Stimulated activated CD8-positive, alpha-beta memory T cell treated with anti-CD3 and anti-CD28 coated beads, Interleukin-15, amount 100 ng/mL, for 4 hours (primary cell): ENCODE results near the gene KLHL12.

Experiments
- DNase-seq, 2 donors: peaks; one replicate each; pipeline ENCODE4 v3.0.0-alpha.2; 2020; ENCODE audit warnings: low read depth in 2 of 2

Gene KLHL12

DNA sequence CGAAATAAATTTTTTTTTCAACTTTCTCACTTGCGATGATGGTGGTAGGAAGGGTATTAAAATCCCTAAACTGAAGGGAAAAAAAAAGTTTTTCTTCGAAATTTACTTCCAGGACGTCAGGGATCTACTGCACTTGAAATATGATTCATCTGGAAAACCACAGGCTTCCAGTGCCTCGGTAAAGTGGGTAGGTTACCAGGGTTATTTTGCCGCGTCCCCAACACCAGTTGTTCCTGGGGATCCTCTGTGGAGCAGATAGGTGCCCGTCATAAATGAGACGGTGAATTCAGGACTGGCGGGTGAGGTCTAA lies 38.9 kb downstream of the KLHL12 start:
- DNase-seq: no peak

DNA sequence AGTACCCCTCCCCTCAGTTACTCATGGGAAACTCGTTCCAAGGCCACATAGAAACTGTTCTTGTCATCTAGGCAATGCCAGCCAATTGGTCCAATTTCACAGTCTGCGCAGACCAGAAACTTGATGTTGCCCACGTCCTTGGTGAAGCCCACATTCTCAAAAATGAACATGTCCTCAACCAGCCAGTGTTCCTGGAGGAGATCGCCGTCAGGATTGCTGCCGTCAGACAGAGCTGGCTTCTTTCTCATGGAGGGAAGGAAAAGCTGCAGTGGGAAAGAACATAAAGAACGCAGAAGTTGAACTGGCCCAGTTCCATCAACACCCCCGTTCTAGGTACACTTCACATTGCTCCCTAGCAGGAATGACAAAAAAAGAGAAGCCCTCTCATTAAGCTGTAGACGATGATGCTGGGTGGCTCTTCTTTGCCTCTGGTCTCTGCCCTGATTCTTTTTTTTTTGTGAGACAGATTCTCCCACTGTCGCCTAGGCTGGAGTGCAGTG lies 46.0 kb downstream of the KLHL12 start:
- DNase-seq: no peak

DNA sequence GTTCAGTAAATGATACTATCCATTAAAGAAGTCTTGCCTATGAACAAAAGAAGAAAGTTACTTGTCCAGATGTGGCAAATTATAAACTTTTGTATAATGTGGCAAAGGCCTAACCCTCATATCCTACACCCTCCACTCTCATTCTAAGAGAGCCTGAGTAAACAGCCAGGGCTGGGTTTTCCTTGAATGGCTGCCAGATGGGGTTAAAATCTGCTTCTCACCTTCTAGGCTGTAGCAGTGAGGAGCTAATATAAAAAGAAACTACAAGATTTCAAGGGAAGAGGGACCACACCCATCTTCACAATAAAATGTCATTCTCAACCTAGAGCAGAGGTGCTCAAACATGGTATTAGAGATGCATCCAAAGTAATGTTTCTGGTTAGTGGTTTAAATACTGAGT lies 47.0 kb downstream of the KLHL12 start:
- DNase-seq: no peak

DNA sequence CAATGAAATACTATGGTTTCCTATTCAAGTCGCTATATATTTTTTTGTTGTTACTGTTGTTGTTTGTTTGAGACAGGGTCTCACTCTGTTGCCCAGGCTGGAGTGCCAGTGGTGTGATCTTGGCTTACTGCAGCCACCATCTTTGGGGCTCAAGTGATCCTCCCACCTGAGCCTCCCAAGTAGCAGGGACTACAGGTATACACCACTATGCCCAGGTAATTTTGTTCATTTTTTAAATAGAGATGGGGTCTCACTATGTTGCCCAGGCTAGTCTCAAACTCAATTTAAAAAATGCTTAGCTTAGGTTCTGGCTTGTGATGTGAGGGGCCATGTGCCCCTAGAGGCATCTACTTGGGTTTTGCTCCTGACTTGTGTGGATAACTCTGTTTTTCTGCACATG lies 47.9 kb downstream of the KLHL12 start:
- no peak for DNase-seq

DNA sequence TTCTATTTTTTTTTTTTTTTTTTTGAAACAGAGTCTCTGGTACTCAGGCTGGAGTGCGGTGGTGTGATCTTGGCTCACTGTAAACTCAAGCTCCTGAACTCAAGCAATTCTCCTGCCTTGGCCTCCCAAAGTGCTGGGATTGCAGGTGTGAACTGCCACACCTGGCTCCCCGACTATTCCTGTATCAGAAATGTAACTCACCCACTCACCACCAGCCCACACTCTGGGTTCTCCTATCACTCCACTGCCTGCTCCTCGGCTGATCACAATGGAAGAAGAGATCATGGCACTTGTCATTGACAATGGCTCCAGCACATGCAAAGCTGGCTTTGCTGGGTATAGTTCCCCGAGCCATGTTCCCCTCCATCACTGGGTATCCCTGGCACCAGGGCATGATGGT lies 54.0 kb downstream of the KLHL12 start:
- no peak for DNase-seq

DNA sequence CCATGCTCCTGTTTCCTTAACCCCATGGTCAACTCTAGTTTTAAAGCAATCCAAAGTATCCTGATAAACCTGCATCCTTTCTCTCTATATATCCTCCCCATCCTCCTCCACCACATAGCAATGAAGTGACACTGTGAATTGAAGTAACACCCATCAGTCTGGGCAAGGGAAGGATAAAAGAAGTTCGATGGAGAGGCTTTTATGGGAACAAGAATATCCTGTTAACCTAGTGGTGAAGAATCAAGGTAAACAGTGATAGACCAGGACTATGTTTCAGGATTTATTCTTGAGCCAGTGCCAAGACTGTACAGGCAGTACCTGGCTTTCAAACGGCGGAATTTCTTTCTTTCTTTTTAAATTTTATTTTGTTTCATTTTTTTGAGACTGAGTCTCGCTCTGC lies 55.7 kb downstream of the KLHL12 start:
- DNase-seq: no peak

DNA sequence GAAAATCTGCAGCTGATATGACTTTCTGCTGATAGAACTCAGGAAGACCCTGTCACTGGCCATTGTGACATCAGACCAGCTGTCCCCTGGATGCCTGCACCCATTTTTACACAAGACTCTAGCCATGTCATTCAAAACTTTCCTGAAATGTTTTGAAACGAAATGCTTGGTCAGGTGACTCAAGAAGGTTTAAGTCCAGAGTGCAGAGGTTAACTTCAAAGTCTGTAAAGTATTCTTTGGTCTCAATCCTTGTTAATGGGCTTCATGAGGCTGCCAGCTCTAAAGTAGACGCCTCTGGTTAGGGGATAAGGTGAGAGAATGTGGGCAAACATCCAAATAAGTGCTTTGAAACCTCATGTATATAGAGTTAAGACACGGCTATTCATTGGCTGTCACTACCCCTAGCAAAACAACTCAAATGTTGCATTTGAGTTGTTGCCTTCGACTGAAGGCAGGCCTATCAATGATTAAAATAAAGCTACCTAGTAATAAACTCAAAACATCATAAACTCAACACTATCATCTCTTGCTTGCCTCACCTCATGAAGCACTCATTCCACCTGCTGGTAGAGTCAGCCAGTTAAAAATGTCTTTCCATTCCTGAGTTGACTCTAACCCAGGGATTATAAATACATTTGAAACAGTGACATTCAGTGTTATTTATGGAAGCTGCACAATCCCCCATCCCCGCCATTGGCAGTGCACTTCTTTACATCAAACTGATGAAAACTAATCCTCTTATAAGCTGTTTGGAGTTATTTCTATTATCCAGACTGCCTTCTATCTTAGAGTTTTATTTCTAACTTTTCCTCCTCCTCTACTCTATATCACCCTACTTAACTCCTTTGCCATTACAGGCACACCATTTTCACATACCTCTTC lies 64.1 kb downstream of the KLHL12 start:
- no peak for DNase-seq

DNA sequence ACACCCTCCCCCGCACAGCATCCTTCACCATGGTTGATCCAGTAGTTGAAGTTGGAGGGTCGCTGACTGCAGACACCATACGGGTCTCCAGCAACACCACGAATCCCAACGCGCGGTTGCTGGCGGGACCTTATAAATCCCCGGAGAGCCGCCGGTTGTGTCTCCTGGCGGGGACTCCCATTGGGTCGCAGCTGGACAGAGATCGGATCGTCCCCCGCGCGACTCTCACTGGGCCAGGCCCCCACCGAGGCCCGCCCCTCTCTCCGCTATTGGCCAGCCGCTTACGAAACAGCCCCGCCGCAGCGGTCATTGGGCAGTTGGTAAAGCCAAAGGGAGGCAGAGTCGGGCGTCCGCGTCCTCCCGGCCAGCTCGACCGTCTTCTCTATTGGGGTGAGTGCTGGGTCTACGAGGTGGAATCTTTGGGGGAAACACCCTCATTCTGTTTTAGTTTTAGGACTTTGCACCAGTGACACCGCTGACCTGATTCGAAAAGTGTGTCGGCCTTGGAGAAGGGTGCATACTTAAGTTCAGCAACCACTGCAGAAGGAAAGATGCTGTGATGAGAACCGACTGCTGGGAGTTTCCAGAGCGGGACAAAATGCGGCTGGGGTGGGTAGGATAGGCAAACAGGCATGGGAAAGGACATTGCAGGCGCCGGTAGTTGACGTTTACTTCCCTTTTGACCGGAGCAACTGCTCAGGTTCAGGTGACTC lies 65.5 kb downstream of the KLHL12 start:
- no peak for DNase-seq

DNA sequence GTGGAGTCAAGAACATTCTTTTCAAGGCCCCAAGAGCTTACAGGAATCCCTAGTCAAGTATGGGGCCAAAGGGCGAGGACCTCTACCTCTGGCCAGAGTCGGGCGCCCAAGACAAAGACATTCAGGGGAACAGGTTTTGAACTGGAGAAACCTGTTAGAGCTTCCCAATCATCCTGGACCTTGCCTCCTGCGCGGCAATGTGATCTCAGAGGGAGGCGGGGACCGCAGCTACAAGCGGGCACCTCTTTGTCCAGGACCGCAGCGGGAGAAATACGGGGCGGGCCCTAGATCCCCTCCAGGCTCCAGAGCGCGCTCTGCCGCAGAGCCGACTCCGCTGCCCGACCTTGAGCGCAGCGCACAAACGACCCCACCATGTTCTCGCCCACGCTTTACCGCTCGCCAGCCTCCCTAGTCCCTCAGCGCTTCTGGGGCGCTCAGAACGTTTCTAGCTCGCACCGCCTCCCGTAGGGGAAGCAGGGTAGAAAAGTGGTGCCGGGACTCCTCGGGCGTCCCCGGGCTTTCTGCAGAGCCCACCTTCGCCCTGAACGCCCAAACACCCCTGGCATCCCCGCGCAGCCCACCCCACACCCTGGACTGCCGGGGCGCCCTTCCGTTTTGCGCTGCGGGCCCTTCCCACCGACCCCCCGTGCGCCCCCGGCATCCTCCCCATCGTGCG lies 66.2 kb downstream of the KLHL12 start:
- peak; percentile 3 to 17 for DNase-seq

DNA sequence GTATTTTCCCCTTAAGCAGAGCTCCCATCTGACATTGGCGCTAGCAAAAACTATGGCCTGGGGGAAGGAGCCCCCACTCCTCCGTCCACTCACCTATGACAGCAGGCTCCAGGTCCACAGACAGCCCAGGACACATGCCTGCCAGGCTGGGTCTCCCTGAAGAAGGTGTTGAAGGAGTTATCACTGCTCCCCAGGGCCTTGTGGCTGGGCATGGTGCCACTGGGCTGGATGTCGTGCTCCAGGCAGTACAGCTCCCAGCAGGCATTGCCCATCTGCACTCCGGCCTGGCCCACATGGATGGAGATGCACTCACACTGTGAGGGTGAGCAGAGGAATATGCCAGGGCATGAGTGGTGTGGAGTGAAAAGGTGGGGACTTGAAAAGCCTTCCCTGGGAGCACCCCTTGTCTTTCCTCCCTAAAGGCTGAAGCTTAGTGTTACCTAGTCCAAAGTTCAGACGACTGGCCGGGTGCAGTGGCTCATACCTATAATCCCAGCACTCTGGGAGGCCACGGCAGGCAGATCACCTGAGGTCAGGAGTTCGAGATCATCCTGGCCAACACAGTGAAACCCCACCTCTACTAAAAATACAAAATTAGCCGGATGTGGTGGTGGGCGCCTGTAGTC lies 68.1 kb downstream of the KLHL12 start:
- no peak for DNase-seq

DNA sequence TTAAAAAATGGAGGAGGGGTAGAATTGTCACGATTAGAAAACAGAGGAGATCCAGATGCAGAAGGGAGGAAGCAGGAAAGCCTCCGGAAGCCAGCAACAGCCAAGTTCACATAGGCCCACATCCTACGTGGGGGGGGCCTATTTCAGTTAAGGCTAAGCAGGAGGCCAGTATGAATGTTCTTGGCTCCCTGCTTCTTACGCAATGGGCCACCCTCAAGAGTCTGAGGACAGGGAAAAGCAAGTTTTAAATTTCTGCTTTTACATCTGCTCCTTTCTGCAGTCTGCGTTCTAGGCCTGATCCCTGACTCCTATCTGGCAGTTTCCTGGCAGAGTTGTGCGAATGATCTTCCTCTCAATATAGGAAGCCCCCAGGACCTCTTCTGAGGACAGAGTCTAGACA lies 68.7 kb downstream of the KLHL12 start:
- no peak for DNase-seq

DNA sequence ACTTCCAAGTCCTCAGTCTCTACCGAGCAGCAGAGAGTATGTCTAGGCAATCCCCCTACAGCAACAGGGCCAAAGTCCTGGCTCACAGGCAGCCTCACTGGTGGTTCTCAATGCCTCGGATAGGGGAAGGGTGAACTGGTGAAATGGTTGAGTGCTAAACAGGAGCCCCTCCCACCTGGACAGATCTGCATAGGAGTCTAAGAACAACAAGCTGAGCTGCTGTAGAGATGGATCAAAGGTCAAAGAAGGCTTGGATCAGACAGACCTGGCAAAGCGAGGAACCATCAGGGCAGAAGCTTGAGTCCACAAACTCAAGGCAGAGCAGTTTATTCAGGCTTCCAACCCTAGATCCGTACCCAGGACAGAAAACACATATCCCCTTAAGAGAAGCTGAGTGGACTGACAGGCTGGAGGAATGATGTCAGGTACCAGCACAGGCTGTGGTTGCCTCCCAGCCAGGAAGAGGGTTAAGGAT lies 69.9 kb downstream of the KLHL12 start:
- DNase-seq: no peak

DNA sequence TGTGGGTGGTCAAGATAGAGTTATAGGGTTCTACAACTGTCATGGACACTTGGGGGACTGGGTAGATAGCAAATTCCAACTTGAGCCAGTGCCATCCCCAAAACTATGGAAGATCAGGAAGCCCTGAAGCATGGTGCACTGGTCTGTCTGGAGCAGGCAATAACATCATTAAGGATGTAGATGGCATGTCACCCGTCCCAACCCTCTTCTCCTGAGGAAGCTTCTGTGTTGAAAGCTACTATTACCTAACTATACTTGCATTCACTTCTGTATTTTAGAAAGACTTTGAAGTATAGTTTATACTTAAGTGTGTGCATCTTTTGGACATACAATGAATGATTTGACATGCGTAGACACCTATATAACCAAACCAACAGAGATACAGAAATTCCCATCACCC lies 71.0 kb downstream of the KLHL12 start:
- DNase-seq: no peak

DNA sequence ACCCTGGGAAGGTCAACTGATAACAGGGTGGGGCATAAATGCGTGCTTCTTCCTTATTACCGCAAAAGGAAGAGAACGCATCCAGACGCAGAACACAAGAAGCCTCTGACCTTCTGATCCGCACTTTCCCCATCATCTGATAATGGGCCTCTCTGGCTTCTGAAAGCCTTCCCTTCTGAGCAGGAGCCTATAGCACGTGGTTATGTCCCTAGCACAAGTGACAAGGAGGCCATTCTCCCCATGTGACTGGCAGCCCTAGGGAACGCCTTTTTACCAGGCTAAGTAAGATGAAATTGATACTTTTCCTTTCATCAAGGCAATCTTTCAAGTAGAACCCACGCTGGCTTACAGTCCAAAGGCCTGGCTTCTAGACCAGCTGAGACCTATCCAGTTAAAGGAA lies 72.2 kb downstream of the KLHL12 start:
- DNase-seq: no peak

DNA sequence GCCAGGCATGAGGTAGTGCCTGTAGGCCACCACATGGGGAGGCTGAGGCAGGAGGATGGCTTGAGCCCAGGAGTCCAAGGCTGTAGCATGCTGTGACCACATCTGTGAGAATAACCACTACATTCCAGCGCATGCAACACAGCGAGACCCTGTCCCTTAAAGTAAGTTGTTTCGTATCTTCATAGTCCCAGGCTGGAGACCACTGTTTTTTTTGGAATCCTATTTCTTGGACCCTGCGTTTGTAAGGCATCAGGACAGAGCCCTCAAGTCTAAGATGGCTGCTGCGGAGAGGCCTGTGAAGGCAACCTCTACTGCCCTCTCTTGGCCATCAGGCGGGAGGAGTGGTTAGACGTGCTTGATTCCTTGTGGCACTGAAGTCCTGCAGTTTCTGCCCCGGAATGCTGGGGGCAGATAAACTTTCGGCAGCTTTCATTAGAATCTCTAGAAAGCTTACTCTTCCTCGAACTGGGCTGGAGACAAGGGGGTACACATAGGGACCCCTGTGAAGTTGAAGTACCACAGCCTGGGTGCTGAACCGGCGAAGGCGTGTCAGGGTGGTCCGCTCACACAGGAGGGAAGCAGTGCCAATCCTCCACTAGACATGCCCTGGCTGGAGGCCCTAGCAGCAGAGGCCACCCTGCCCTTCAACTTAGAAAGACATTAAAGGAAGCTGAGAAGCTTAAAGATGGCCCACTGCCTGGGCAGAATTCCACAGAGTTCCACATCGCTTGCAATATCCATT lies 74.7 kb downstream of the KLHL12 start:
- no peak for DNase-seq

DNA sequence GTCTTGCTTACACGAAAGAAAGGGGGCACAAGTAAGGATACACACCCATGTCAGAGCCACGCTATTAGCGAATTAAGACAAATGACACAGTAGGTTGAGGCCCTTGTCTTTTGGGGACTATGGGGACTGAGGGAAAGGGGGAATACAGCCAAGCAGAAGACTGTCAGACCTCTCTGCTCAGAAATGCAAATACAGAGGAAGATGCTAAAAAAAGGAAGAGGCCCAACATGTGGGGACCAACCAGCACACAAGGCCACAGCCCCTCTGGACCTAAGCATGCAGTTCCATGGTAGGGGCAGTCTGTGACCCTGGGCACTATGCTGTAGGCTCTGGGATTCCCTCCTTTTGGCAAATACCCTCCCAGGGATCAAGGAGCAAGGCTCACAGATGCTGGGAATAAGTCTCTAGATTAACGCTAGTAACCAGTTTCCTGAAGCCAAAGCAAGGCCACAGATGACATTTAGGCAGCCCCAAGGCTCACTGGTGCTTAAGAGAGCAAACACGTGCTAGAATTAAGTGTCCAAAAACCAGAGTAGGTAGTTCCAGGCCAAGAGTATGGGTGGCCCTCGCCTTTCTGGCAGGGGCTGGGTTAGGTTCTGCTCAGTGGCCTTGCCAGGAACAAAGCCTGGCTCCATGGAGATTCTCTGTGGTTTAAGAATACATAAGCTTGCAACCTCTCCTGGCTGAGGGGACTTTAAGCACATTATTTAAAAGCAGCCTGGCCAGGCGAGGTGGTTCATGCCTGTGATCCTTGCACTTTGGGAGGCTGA lies 76.3 kb downstream of the KLHL12 start:
- DNase-seq: no peak

DNA sequence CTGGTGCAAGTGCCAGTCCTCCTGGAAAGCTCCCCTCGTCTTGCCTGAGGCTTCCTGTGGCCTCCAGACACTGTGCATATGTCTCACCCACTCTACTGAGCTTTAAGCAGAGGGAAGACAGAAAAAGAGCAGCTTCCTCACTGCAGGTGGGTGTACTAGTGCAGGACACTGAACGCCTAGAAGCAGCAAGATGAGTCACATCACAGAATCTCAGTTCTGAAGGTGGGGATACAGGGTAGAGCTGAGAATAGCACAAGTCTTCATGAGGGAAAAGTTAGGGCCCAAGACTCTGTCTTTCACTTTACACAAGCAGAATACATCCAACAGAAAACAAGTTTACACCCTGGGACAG lies 78.9 kb downstream of the KLHL12 start:
- no peak for DNase-seq

DNA sequence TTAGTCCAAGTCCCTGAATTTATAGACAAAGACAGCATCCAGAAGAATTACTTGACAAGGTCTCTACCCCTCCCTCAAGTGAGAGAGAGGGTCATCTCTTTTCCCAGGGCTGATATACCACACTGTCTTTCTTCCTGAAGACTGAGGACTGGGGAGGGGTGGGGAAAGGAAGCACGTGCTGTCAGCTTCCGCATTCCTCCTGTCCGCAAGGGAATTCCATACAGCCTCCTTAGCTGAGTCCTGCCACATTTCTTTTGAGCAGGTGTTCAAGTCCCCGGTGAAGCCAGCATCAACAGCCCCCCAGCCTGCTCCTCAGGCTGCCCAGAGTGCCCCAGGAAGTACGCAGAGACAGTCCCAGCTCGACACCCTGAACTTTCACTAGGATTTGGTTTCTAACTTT lies 82.1 kb downstream of the KLHL12 start:
- no peak for DNase-seq

DNA sequence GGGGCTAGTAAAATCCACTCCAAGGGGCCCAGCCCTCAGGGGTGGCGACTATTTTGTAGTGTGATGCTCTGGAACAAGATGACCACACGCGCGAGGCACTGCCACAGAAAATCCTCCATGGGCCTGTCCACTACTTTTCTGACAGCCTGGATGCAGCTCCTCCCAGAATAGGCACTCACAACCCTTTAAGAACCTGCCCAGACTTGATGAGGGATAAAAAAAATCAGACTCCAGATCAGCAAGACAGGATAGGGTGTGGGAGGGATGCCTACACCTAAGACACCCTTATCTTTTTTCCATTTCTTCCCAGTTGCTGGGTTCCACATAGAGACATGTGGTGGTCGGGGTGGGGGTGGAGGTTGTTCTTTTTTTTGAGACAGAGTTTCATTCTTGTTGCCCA lies 82.8 kb downstream of the KLHL12 start:
- DNase-seq: no peak

DNA sequence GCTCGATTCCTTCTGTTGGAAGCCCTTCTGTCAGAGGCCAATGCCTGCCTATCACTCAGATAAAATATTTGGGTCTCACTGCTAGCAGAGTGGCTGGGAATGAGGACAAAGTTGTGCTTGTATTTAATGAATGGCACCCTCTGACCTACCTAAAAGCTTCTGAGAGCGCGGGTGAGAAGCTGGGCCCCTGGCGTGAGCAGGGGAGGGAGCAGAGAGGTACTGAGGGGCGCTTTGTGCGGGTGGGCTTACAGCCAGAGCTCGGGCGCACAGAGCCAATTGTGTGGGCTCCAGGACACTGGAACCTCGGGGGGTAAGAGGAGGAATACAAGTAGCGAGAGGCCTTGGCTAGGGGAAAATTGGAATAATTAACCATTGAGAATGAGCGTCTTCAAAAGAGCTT lies 84.0 kb downstream of the KLHL12 start:
- DNase-seq: no peak
